ENCODE measurements around the gene OVCH1.

GRCh38 chr12:29414368-29414767, 83.1 kb downstream of the OVCH1 start:
- TF ChIP-seq CTCF (IDR thresholded peaks at IDR 0.05) (no peak), PREB (CRISPR knock-in tag; IDR thresholded peaks at IDR 0.05; ENCODE audit: borderline replicate concordance) (no peak), RORB (CRISPR knock-in tag; IDR thresholded peaks at IDR 0.05) (no peak), FOXP4 (CRISPR knock-in tag; IDR thresholded peaks at IDR 0.05) (no peak), MAX (CRISPR knock-in tag; IDR thresholded peaks at IDR 0.05) (no peak), ZBTB43 (CRISPR knock-in tag; IDR thresholded peaks at IDR 0.05) (no peak), ATF1 (CRISPR knock-in tag; IDR thresholded peaks at IDR 0.05) (no peak), USF2 (CRISPR knock-in tag; IDR thresholded peaks at IDR 0.05) (no peak), SP1 (CRISPR knock-in tag; conservative IDR thresholded peaks at IDR 0.05) (no peak), NFYB (CRISPR knock-in tag; conservative IDR thresholded peaks at IDR 0.05; ENCODE audit: low read depth) (no peak), ZNF232 (CRISPR knock-in tag; IDR thresholded peaks at IDR 0.05) (no peak), AFF4 (CRISPR knock-in tag; IDR thresholded peaks at IDR 0.05; ENCODE audit: borderline replicate concordance) (no peak), USF1 (CRISPR knock-in tag; IDR thresholded peaks at IDR 0.05) (no peak), TEAD4 (CRISPR knock-in tag; IDR thresholded peaks at IDR 0.05) (no peak)
